ENCODE measurements around the gene GNG12.

GRCh38 chr1:67684526-67685066 is 148.7 kb downstream of the GNG12 start:
- no peak for TF ChIP-seq CTCF (IDR thresholded peaks at IDR 0.05 in 4 of 5, conservative IDR thresholded peaks at IDR 0.05 in 1 of 5)
- TF ChIP-seq POLR2A (IDR thresholded peaks at IDR 0.05), result no peak
